DMS 273 (cell line): Measurements from ENCODE around the gene ESPN.

Experiments
- DNase-seq: peaks from one replicate; lab custom pipeline; 2025; ENCODE audit not compliant: unreplicated experiment; lab: John Stamatoyannopoulos, UW

ESPN gene

GRCh38 chr1:6409053-6409452 is 15.5 kb upstream of the ESPN start:
- no peak for DNase-seq

GRCh38 chr1:6409733-6410132 is 14.8 kb upstream of the ESPN start:
- no peak for DNase-seq

- no peak for DNase-seq
Observed at GRCh38 chr1:6410248-6410893, 14.2 kb upstream of the ESPN start.

GRCh38 chr1:6412896-6413295 is 11.7 kb upstream of the ESPN start:
- DNase-seq = no peak

GRCh38 chr1:6414443-6414844 is 10.1 kb upstream of the ESPN start:
- DNase-seq = peak; percentile 82

- no peak for DNase-seq
Observed at GRCh38 chr1:6414881-6415626, 9.5 kb upstream of the ESPN start.

- DNase-seq = no peak
Observed at GRCh38 chr1:6416295-6416656, 8.3 kb upstream of the ESPN start.

- DNase-seq = no peak
Observed at GRCh38 chr1:6416906-6417305, 7.7 kb upstream of the ESPN start.

- no peak for DNase-seq
Observed at GRCh38 chr1:6417961-6418667, 6.5 kb upstream of the ESPN start.

- peak; percentile 58 for DNase-seq
Observed at GRCh38 chr1:6418668-6419396, 5.7 kb upstream of the ESPN start.

GRCh38 chr1:6419397-6419803 is 5.2 kb upstream of the ESPN start:
- DNase-seq = peak; percentile 68

- DNase-seq = peak; percentile 68
Observed at GRCh38 chr1:6419804-6420453, 4.6 kb upstream of the ESPN start, which contains the start of gene HES2. HES2 (minus strand) TSS chr1:6419919; CDS start chr1:6419820, 99 bp downstream.

- DNase-seq = peak; percentile 70
Observed at GRCh38 chr1:6420454-6421042, 4.0 kb upstream of the ESPN start.

GRCh38 chr1:6421266-6421665 is 3.3 kb upstream of the ESPN start:
- DNase-seq = no peak

- peak; percentile 78 for DNase-seq
Observed at GRCh38 chr1:6423321-6423999, 1.1 kb upstream of the ESPN start.

- peak; percentile 58 for DNase-seq
Observed at GRCh38 chr1:6424000-6424565, 493 bp upstream of the ESPN start.

- DNase-seq = no peak
Observed at GRCh38 chr1:6425658-6426057, 1.1 kb downstream of the ESPN start.

GRCh38 chr1:6426277-6426971 is 1.8 kb downstream of the ESPN start:
- no peak for DNase-seq

- no peak for DNase-seq
Observed at GRCh38 chr1:6426972-6427350, 2.4 kb downstream of the ESPN start.
